IPS DF 19.7 (cell line): ENCODE data around the gene DOHH.

Experiments used
- DNase-seq: peaks from one replicate; pipeline ENCODE4 v3.0.0-alpha.2; 2013; ENCODE audit warnings: low read depth, low spot score

The DOHH gene

DNA sequence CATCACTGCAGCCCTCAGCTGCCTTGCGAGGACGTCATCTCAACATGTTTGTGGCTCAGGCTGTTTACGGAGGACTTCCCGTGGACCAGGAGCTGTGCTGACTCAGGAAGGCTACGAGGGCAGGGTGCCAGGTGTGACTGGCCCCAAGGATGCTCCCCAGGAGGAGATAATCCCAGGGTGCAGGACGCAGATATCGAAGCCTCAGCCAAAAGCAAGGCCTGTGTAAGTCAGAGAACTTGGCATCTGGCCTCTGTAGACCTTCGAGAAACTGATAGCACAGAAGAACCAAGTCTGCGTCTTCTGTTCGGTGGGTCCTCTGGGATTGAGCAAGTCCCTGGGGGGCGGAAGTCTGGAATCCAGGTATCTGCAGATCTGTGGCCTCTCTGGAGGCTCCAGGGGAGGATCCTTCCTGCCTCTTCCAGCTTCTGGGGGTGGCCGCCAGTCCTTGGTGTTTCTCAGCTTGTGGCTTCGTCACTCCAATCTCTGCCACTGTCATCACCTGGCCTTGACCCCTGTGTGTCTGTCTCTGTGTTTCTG, 2.6 kb upstream of the DOHH start:
- DNase-seq, result no peak

GRCh38 chr19:3501780-3502179, 1.3 kb upstream of the DOHH start:
- DNase-seq, result no peak

DNA sequence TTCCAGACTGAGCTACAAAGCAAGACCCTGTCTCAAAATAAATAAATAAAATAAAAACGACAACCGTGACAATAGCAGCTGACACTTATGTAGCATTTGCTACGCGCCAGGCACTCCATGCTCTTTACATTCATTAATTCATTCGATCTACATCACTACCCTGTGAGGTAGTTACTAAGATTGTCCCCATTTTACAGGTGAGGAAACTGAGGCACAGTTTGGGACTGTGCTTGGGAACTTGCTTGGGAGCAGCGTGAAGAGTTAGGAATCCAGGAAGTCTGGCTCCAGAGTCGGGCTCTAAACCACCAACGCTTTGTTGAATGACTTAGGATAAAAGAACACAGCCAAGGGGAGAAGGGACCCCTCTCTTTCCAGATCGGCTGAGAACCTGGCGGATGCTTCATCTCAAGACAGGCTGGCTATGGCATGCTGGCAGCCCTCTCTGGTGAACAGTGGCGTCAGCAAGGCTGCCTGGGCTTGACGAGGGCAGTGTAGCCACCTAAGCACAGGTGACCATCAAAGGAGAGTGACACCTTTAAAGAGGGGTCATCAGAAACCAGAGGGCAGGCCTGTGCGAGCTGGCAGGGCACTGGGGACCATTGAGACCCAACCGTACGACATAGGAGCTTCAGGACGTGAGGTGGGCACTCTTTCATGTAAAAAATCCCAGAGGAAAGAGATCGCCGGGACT, 591 bp downstream of the DOHH start:
- no peak for DNase-seq

- no peak for DNase-seq
These were observed 2.5 kb downstream of the DOHH start for GRCh38 chr19:3497757-3498520.

DNA sequence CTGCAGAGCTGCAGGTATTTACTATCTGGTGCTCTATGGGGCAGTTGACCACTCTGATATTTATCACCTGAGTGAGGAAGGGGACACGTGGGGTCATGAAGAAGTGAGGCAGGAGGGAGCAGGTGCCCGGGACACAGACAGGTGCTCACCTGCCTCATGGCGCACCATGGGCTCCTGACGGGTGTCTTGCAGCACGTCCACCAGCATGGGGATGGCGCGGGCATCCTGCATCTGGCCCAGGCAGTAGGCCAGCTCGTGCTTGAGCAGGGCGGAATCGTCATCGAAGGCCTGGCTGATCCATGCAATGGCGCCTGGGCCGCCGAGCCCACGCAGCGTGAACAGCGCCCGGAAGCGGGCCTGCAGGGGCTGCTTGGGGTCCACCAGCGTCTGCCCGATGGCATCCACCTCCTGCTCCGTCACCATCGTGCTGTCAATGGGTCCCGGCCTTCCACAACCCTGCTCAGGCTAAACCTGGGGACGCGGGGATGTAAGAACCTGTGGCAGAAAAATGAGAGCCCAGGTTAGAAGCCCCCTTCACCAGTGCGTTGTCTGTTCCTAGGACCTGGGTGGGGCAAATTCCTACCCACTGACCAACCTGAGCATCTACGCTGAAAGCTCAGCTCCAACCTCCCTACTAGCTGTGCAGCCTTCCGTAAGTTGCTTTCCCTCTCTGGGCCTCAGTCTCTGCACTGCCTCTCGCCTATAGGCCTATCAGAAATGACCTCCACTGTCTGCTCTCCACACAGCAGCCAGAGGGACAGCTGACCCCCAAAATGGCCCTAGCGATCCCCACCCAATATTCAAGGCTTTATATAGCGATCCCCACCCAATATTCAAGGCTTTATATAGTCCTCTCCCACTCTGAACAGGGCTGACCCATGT, 3.8 kb downstream of the DOHH start:
- DNase-seq, result no peak

DNA sequence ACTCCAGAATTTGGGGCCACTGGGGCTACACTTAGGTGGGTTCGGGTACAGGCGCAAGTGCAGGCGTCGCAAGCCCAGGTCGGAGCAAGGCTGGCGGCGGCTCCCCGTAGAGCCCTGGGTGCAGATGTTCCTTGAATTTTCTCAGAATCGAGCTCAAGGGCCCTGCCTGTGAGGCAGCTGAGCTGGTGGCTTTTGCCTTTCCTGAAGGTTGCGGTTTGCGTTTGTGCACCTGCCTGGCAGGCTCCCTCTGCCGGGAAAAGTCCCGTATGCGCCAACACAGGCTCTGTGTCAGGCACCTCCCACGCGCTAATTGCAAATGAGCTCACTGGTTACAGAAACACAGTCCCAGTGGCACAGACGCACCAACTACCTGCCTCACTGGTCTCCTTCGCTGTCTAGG, 5.9 kb downstream of the DOHH start:
- no peak for DNase-seq

- DNase-seq, result peak; percentile 52
These were observed 6.4 kb downstream of the DOHH start for GRCh38 chr19:3494051-3494450.

DNA sequence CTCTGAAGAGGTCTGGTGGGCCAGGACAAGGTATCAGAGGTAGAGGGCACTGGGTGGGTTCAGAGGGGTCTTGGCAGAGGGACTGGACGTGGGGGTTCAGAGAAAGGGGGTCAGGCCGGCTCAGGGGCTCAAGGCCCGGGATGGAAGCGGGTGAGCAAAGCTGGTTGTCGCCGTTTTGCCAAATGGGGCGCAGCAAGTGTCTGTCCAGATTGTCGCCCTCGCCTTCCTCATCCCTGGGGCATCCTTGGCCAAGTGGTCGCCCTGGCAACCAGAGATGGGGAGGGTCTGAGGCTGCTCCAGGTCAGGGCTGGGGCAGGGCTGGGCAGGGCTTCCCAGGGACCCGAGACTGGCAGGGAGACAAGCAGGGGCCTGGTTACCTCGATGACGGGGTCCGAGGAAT, 6.8 kb downstream of the DOHH start:
- no peak for DNase-seq

DNA sequence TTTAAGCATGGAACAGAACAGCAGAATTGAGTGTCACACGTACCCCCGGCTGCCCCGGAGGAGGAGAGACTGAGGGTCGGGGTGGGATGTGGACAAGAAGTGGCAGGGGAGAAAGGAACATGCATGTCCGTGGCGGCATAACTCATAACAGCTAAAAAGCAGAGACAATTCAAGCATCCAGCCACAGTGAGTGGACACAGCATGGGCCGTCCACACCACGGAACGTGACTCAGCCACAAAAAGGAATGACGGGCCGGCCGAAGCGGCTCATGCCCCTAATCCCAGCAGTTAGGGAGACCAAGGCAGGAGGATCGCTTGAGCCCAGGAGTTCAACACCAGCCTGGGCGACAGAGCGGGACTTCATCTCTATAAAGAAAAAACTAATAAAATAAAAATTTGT, 7.6 kb downstream of the DOHH start:
- DNase-seq, result no peak

GRCh38 chr19:3492131-3492839, 8.2 kb downstream of the DOHH start:
- DNase-seq, result no peak

- no peak for DNase-seq
These were observed 8.9 kb downstream of the DOHH start for GRCh38 chr19:3491396-3492119.

DNA sequence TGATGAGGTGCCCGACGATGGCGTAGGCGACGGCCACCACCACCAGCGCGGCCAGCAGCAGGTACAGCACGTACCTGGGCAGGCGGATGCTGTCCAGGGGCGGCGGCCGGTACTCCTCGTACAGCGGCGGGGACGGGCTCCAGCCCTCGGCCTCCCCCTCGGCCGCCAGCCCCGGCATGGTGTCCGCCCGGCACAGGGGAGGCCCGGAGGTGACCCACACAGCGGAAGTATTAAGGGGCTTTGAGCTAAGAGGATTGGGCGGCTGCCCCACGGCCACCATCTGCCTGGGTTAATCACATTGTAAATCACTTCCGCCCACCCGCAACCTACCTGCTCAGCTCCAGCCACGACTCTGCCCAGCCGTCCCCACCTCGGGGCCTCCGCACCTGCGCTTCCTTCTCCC, 17.2 kb downstream of the DOHH start, which contains the start of gene SMIM44:
Gene SMIM44 (minus strand): TSS at position 216 of the 403 bp plus-strand sequence. CDS start 38 bp downstream, at position 178.
- no peak for DNase-seq

DNA sequence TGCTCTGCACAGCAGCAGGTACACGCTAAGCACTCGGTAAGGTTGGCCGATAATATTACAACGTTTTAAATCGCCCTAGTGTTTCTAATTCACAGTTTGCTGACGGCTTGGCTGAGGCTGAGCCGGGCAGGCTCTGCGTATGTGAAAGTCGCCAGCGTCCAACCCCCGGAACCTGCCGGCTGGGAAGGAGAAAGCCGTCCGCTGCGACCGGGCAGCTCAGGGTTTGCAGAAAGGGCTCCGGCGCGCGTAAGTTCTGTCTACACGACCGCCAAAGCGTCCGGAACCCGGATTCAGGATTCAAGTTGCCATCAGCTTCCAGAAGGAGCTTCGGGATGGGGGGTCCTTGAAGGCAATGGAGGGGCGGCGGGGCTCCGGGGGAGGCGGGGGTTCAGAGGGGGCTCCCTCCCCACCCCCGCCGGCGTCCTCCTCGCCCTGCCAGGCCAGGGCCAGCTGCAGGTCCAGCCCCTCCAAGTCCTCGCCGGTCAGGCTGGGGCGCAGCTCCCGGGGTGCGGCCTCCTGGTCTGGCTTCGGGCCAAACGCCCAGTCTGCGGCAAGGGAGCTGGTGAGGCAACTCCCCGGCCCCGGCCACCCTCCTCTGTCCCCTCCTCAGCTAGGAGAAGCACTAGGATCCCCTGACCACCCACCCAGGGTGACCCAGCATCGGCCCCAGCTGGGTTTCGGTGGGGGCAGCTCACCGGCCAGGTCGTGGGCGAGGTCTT, 17.8 kb downstream of the DOHH start:
- DNase-seq, result no peak

DNA sequence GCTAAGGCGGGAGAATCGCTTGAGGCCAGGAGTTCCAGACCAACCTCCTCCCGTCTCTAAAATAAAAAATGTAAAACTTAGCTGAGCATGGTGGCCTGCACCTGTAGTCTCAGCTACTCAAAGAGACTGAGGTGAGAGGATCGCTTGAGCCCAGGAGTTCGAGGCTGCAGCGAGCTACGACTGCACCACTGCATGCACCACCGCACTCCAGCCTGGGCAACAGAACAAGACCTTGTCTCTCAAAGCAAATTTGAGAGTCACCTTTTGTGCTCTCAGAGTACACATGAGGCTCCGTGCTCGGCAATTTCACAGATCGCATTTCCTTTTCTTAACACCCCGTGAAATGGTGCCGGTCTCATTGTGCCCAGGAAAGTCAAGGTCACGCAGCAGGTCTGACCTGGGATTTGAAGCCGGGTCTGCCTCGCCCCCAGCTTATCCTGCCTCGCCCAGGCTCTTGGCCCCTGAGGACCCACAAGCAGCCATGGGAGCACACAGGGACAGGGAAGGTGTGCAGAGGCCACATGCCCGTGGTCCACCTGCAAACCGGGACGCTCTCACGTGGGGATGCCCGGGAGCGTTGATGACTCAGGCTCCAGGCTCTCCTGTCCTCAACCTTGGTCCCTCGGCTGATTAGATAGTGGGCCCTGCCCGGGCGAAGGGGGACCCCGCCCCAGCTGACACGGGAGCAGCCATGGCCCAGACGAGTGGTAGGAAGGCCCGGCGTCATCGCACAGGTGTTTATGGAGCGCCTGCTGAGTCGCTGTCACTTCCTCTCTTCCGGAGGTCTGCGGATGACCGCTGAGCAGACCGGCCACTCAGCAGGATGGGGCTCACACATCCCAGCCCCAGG, 19.0 kb downstream of the DOHH start:
- no peak for DNase-seq

- DNase-seq, result no peak
These were observed 19.9 kb downstream of the DOHH start, which contains the start of gene SMIM24 for GRCh38 chr19:3480383-3481091. Gene SMIM24, minus strand, starts transcription at chr19:3480525. Its CDS starts 62 bp downstream, at chr19:3480463.

GRCh38 chr19:3479834-3480215, 20.6 kb downstream of the DOHH start:
- DNase-seq, result no peak

- DNase-seq, result no peak
These were observed 21.2 kb downstream of the DOHH start for GRCh38 chr19:3479177-3479833.
